ENCODE results near the gene TPM1.
"Not testable (repeated sequence)": the region's sequence is repeated elsewhere in the genome, so short reads cannot be mapped to it uniquely, and the experiment has no call there.

Gene TPM1

GRCh38 chr15:63041974-63042876 is at the start of gene TPM1:
TSS of gene TPM1 (plus strand) at chr15:63042747. CDS start at chr15:63042830, 83 bp downstream.
- DNase-seq = no peak

DNA sequence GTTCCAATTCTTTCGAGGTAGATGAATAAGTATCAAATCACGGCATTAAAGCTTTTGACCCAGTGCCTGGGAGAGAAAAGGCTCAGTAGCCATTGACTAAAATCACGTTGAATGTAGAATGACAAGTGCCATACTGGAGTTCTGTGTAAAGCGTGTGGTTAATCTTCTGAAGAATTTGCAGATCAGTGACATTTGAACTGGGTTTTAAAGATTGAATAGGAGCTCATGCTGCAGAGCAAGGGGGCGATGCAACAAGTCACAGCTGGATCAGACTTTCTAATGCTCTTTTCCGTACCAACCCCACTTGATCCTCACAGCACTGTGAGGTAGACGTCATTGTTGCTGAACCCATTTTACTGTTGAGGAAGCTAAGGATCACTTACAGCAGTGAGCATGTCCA is 49.5 kb upstream of the TPM1 start:
- DNase-seq = no peak

- not testable (repeated sequence) for DNase-seq
Observed at GRCh38 chr15:62993632-62994031, 48.9 kb upstream of the TPM1 start.

DNA sequence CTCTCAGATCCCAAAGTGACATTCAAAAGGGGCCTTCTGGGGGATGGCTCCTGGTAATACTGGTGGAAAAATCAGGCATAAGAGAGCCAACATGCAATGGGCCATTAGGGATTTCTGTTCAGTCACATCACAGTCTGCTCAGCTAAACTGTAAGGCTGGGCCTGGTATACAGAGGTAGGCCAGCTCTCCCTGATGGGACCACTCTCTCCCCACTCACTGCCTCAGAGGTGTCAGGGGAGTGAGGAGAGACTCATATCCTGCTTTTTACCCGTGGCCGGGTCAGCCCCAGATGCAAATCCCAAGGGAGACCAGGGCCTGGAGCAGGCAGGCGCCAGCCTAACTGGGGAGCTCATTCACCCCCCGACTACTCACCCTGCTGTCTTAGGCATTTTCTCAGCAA is 48.1 kb upstream of the TPM1 start:
- DNase-seq = no peak

- DNase-seq = no peak
Observed at GRCh38 chr15:62994975-62995681, 47.4 kb upstream of the TPM1 start.

GRCh38 chr15:62997441-62997840 is 45.1 kb upstream of the TPM1 start:
- DNase-seq = no peak

- no peak for DNase-seq
Observed at GRCh38 chr15:62998262-62998890, 44.2 kb upstream of the TPM1 start.

GRCh38 chr15:62999178-62999577 is 43.4 kb upstream of the TPM1 start:
- DNase-seq = no peak

- no peak for DNase-seq
Observed at GRCh38 chr15:62999923-63000561, 42.5 kb upstream of the TPM1 start.

DNA sequence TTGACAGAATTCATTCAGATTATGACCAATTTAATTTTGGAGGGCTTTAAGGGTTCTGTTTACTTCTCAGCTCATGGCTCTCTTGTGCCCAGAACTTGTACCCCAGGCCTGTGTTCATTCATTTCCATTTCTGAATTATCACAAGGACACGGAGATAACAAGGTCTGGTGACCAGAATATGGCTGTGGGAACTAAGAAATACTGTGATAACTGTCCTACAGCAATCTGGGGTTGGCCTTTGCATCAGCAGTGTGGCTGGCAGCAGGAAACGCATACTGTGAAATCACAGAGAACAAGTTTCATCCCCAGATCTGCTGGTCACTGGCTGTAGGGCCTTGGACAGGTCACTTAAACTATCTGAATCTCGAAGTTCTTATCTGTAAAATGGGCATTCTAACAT is 41.8 kb upstream of the TPM1 start:
- no peak for DNase-seq

DNA sequence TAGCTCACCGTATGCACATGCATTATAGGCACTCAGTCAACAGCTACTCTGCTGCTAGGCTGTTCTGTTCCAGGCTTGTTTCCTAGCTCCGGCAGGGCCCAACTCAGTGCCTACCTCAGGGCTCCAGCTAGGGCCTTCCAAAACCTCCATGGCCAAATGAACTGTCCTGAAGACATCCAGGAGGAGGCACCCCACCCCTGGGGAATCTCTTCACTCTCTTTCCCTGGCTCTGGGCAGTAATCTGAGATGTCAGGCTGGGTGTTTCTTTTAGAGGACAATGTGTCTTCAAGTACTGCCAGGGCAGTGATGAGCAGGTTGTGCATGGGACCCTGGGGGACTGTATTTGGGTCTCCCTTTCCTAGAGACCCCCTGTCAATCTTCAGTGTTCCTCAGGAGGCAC is 38.3 kb upstream of the TPM1 start:
- no peak for DNase-seq

DNA sequence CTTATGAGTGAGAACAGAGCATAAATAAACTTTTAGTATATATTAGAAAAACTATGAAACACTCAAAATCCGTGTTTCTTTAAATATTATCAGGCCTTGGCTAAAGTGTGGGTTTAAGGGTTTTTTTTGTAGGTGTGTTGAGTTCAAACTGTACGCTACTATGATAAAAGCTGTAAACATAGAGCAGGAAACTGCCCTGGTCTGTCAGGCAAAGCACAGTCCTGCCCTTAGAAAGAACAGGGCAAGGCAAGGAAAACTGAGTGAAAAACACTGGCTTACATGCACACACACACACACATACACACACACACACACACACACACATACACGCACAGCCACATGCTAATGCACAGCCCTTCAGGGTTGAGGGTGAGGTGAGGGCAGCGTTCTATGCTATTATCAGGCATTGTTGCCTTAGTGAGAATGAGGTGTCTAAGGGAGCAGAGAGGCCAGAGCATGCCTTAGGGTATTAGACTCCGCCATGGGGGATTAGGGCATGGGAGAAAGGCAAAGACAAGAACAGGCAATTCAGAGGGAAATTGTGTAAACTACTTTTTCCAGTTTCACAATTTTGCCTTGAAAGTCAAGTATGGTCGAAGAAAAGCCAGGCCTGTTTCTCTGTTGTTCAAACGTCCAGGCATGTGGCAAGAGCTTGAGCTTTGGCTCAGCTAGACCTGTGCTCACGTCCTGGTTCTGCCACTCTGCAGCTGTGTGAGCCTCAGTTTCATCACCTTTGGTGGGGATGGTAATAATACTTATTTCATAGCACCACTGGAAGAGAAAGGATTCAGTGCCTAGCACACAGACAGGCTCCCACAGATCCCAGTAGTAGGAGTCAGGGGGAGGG is 36.3 kb upstream of the TPM1 start:
- no peak for DNase-seq

GRCh38 chr15:63008333-63009049 is 34.1 kb upstream of the TPM1 start:
- DNase-seq = no peak

GRCh38 chr15:63010386-63010785 is 32.2 kb upstream of the TPM1 start:
- no peak for DNase-seq

DNA sequence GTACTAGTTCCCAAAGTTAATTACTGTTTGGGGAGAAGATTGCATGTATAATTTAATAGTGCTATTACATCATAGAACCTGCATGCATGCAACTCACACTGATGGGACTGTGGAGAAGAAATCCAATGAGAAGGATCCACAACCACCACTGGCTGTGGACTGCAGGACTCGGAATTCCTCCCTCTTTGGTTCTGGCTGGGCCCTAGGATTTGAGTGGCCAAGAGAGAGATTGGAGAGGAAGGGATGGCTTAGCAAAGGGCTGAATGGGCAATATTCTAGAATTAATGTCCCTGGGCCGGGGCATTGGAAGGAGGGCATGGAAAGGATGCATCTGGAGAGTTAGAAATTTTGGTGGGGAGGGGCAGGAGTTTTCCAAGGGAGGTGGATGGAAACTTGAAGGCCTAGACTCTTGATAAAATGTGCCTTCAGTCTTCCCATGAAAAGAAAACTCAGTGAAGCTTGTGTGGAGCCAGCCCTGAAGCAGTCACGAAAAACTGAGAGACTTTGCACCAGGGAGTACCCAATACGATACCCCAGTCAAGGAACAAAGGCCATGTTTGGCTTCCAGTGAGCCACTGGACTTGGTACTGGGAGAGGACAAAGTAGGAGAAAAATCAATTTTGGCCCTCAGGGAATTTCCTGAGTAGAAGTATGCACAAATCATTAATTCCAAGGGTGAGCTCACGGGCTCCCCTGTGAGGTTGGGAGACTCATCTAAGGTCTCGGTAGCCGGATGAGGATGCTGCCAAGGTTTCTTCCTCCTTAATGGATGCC is 31.4 kb upstream of the TPM1 start:
- no peak for DNase-seq

DNA sequence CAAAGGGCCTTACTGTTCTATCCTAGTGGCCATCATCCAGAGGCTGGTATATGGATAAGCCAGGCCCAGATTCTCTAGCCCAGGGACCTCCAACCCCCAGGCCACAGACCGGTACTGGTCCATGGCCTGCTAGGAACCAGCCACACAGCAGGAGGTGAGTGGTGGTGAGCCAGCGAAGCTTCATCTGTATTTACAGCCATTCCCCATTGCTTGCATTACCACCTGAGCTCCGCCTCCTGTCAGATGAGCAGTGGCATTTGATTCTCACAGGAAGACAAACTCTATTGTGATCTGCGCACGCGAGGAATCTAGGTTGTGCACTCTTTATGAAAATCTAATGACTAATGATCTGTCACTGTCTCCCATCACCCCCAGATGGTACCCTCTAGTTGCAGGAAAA is 30.1 kb upstream of the TPM1 start:
- DNase-seq = no peak

- no peak for DNase-seq
Observed at GRCh38 chr15:63013052-63013808, 29.3 kb upstream of the TPM1 start.

- no peak for DNase-seq
Observed at GRCh38 chr15:63014578-63014977, 28.0 kb upstream of the TPM1 start.

- DNase-seq = no peak
Observed at GRCh38 chr15:63015618-63016017, 26.9 kb upstream of the TPM1 start.

- DNase-seq = no peak
Observed at GRCh38 chr15:63016234-63016633, 26.3 kb upstream of the TPM1 start.
